MG63 (cell line): ENCODE data around the gene HIBADH. TPM values are rescaled to one million over a fixed set of nuclear protein-coding genes. Genes with fewer than 3 reads are reported as not detected.
"Not testable (repeated sequence)": the region's sequence is repeated elsewhere in the genome, so short reads cannot be mapped to it uniquely, and the experiment has no call there.

ENCODE experiments used
- DNase-seq: peaks from one replicate; pipeline ENCODE4 v3.0.0-alpha.2; 2020
- H3K27me3 ChIP-seq: fragments of 250-450 bp; sonication (Bioruptor Pico); 2 replicates; pipeline ENCODE4 v1.5.1; 2020; ENCODE audit warnings: mild to moderate bottlenecking, moderate library complexity
- H3K36me3 ChIP-seq: fragments of 250-450 bp; sonication (Bioruptor Pico); 2 replicates; pipeline ENCODE4 v1.5.1; 2020; ENCODE audit warnings: mild to moderate bottlenecking, moderate library complexity
- H3K4me3 ChIP-seq: fragments of 250-450 bp; sonication (Bioruptor Pico); 2 replicates; pipeline ENCODE4 v1.5.1; 2020; ENCODE audit warnings: mild to moderate bottlenecking, moderate library complexity
- H3K9me3 ChIP-seq: fragments of 250-450 bp; sonication (Bioruptor Pico); 2 replicates; pipeline ENCODE4 v1.5.1; 2020; ENCODE audit warnings: mild to moderate bottlenecking, moderate library complexity
- total RNA-seq: library from RNA; depleted of rRNA; stranded (reverse); fragments of >200 nt; shearing (Covaris generic); gene quantifications from 2 replicates; pipeline ENCODE4 v1.2.3, GENCODE V29; 2014; ENCODE audit warnings: low replicate concordance

Gene HIBADH
- total RNA-seq, 1 experiment from 2014 or later, result 19.0 TPM

- Histone ChIP-seq H3K9me3 (no peaks in the 10 kb centered on the region), H3K36me3 (no peaks in the 10 kb centered on the region), H3K4me3 (no peak overlapping the region), H3K27me3 (no peaks in the 10 kb centered on the region)
- no peak for DNase-seq
Observed at GRCh38 chr7:27593226-27593625, 69.5 kb downstream of the HIBADH start.

- Histone ChIP-seq H3K9me3 (no peaks in the 10 kb centered on the region), H3K27me3 (no peaks in the 10 kb centered on the region), H3K4me3 (no peak overlapping the region), H3K36me3 (no peaks in the 10 kb centered on the region)
- DNase-seq, result no peak
Observed at GRCh38 chr7:27590416-27590815, 72.3 kb downstream of the HIBADH start.

GRCh38 chr7:27587429-27587828, 75.3 kb downstream of the HIBADH start:
- no peaks in the 10 kb centered on the region for H3K27me3 ChIP-seq
- H3K9me3 ChIP-seq, result no peaks in the 10 kb centered on the region
- H3K4me3 ChIP-seq, result no peak overlapping the region
- no peaks in the 10 kb centered on the region for H3K36me3 ChIP-seq
- DNase-seq, result no peak

- H3K27me3 ChIP-seq, result no peaks in the 10 kb centered on the region
- DNase-seq, result no peak
- H3K36me3 ChIP-seq, result no peaks in the 10 kb centered on the region
- no peak overlapping the region for H3K4me3 ChIP-seq
- H3K9me3 ChIP-seq, result no peaks in the 10 kb centered on the region
Observed at GRCh38 chr7:27586825-27587224, 75.9 kb downstream of the HIBADH start.

DNA sequence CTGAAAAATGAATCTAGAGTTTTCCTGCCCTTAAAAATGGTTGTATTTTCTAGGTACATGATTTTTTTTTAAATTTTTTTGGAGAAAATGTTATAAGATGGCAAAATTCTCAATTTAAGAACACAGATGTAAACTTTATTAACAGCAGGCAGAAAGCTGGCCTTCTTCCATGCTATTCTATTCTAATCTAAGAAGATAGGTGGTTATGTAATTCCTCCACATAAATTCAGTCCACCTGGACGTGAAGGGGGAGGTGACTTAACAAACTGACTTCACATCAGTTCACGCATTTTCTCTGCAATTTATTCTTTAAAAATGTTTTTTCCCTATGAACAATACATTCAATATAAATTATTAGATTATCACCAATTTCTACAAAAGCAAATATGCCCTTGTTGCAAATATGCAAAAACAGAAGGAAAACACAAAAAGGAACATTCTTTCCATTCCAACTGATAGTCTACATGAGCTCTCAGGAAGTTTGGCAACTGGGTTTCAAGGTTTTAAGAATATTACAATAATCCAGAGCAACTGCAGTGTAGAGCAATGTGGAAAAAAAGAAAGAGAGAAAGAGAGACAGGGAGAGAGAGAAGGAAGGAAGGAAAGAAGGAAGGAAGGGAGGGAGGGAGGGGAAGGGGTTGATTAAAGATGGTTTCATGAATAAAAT, 76.8 kb downstream of the HIBADH start:
- H3K27me3 ChIP-seq, result no peaks in the 10 kb centered on the region
- H3K36me3 ChIP-seq, result no peaks in the 10 kb centered on the region
- no peak for DNase-seq
- no peak overlapping the region for H3K4me3 ChIP-seq
- H3K9me3 ChIP-seq, result no peaks in the 10 kb centered on the region

DNA sequence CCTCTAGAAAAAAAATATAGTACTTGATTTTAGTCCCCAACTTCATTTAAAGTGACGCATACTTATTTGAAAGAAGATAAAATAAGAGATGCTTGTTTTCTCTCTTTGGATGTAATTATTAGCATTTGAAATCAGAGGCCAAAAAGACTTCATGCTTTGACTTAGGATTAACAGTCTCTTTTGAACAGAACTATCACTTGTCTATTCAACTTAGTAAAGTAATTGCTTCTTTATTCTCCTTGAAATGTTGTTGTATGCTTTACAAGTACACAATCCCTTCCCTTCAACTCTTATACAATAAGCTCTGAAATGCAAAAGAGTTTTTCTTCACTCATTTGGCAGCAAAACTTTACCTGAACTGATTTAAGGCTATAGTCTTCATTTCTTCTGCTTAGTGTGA, 80.8 kb downstream of the HIBADH start:
- DNase-seq, result no peak
- Histone ChIP-seq H3K36me3 (no peaks in the 10 kb centered on the region), H3K4me3 (no peak overlapping the region), H3K9me3 (no peaks in the 10 kb centered on the region), H3K27me3 (no peaks in the 10 kb centered on the region)

- H3K36me3 ChIP-seq, result no peaks in the 10 kb centered on the region
- no peak overlapping the region for H3K4me3 ChIP-seq
- H3K27me3 ChIP-seq, result no peaks in the 10 kb centered on the region
- H3K9me3 ChIP-seq, result no peaks in the 10 kb centered on the region
- no peak for DNase-seq
Observed at GRCh38 chr7:27581119-27581518, 81.6 kb downstream of the HIBADH start.

DNA sequence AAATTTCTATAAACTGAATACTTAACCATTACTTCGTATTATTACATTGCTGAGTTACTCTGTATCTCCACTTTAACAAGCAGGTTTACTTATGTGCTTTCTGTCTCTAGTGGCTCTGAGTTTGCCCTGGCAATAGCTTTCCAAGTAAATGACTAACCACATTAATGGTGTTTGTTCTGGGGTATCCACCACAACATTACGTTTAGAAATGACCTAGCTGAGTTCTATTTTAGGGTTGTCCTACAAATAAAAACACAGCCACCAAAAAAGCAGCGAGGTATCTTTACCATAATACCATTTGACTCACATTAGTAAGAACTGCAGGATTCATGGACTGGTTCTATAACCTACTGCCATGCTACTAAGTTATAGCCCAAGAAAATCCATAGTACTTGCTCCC, 83.1 kb downstream of the HIBADH start:
- Histone ChIP-seq H3K4me3 (no peak overlapping the region), H3K36me3 (no peaks in the 10 kb centered on the region), H3K27me3 (no peaks in the 10 kb centered on the region), H3K9me3 (no peaks in the 10 kb centered on the region)
- DNase-seq, result no peak

DNA sequence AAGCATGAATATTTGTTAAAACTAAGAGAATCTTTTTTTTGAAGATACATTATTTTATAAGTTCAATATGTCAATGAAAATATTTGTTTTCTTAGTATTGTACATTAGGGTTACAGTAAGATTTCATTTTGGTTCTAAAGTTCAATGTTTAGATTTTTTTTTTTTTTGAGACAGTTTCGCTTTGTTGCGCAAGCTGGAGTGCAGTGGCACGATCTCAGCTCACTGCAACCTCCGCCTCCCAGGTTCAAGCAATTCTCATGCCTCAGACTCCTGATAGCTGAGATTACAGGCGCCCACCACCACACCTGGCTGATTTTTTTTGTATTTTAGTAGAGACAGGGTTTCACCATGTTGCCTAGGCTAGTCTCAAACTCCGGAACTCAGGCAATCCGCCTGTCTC, 84.5 kb downstream of the HIBADH start:
- H3K9me3 ChIP-seq, H3K4me3 ChIP-seq, DNase-seq, H3K27me3 ChIP-seq, H3K36me3 ChIP-seq: not testable (repeated sequence)

GRCh38 chr7:27576360-27576944, 86.2 kb downstream of the HIBADH start:
- Histone ChIP-seq H3K9me3 (no peaks in the 10 kb centered on the region), H3K4me3 (no peak overlapping the region), H3K27me3 (no peaks in the 10 kb centered on the region), H3K36me3 (no peaks in the 10 kb centered on the region)
- no peak for DNase-seq

GRCh38 chr7:27575613-27576012, 87.1 kb downstream of the HIBADH start:
- no peaks in the 10 kb centered on the region for H3K27me3 ChIP-seq
- no peaks in the 10 kb centered on the region for H3K9me3 ChIP-seq
- H3K4me3 ChIP-seq, result no peak overlapping the region
- DNase-seq, result no peak
- no peaks in the 10 kb centered on the region for H3K36me3 ChIP-seq

- no peaks in the 10 kb centered on the region for H3K36me3 ChIP-seq
- no peak overlapping the region for H3K4me3 ChIP-seq
- no peaks in the 10 kb centered on the region for H3K9me3 ChIP-seq
- no peak for DNase-seq
- no peaks in the 10 kb centered on the region for H3K27me3 ChIP-seq
Observed at GRCh38 chr7:27569106-27569505, 93.6 kb downstream of the HIBADH start.

DNA sequence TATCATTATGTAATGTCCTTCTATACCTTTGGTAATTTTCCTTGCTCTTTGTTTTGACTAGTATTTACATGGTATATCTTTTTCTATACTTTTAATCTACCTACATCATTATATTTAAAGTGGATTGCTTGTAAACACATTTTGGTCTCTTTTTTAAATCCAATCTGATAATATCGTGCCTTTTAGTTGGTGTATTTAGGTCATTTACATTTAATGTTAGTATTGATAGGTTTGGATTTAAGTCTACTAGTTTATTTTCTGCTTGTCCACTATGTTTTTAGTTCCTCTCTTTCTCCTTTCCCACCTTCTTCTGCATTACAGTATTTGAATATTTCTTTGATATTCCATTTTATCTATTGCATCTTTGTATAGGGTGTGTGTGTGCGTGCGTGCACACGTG, 95.4 kb downstream of the HIBADH start:
- Histone ChIP-seq H3K4me3 (no peak overlapping the region), H3K9me3 (no peaks in the 10 kb centered on the region), H3K36me3 (no peaks in the 10 kb centered on the region), H3K27me3 (no peaks in the 10 kb centered on the region)
- DNase-seq, result no peak

GRCh38 chr7:27564881-27565482, 97.7 kb downstream of the HIBADH start:
- no peaks in the 10 kb centered on the region for H3K36me3 ChIP-seq
- H3K9me3 ChIP-seq, result no peaks in the 10 kb centered on the region
- DNase-seq, result no peak
- no peaks in the 10 kb centered on the region for H3K27me3 ChIP-seq
- H3K4me3 ChIP-seq, result no peak overlapping the region

DNA sequence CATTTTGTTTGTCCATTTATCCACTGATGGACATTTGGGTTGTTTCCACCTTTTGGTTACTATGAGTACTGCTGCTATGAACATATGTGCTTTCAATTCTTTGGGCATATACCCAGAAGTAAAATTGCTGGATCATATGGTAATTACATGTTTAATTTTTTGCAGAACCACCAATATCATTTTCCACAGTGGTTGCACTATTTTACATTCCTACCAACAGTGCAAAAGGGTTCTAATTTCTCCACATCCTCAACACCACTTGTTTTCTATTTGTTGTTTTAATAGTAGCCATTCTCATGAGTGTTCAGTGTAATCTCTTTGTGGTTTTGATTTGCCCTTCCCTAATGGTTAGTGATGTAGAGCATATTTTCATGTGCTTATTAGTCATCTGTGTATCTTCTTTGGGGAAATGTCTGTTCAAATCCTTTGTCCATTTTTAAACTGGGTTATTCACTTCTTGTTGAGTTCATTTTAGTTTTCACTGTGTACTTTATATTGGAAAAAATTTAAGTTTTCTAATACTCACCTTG, 101.9 kb downstream of the HIBADH start:
- no peak overlapping the region for H3K4me3 ChIP-seq
- no peaks in the 10 kb centered on the region for H3K27me3 ChIP-seq
- no peak for DNase-seq
- no peaks in the 10 kb centered on the region for H3K9me3 ChIP-seq
- no peaks in the 10 kb centered on the region for H3K36me3 ChIP-seq

- Histone ChIP-seq H3K9me3 (no peaks in the 10 kb centered on the region), H3K27me3 (no peaks in the 10 kb centered on the region), H3K36me3 (no peaks in the 10 kb centered on the region), H3K4me3 (no peak overlapping the region)
- DNase-seq, result no peak
Observed at GRCh38 chr7:27555670-27556069, 107.0 kb downstream of the HIBADH start.

DNA sequence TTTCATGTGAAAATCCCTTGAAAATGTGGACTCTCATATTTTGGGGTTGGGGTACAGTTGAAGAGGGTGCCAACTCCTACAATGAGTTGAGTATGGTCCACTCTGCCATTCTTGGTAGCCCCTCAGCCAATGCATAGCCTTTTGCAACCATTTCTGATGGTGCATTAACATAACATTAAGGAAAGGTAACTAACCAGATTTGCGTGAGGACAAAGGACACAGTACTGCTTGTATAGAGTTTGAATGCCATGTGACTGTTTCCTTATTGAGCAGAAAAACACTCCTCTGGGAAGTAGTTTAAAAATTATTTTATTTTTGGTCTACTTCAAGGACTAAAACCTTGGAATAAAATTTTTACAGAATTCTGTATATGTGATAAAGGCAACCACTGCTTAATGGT, 107.9 kb downstream of the HIBADH start:
- H3K9me3 ChIP-seq, result no peaks in the 10 kb centered on the region
- no peaks in the 10 kb centered on the region for H3K27me3 ChIP-seq
- no peak for DNase-seq
- H3K4me3 ChIP-seq, result no peak overlapping the region
- no peaks in the 10 kb centered on the region for H3K36me3 ChIP-seq

GRCh38 chr7:27553273-27553672, 109.4 kb downstream of the HIBADH start:
- H3K27me3 ChIP-seq, result no peaks in the 10 kb centered on the region
- H3K36me3 ChIP-seq, result no peaks in the 10 kb centered on the region
- DNase-seq, result no peak
- H3K9me3 ChIP-seq, result no peaks in the 10 kb centered on the region
- no peak overlapping the region for H3K4me3 ChIP-seq
